ENCODE data around the gene TICAM2. TPM values are rescaled to one million over a fixed set of nuclear protein-coding genes. Genes with fewer than 3 reads are reported as not detected.

Gene TICAM2
- total RNA-seq, 2 donors from 2014 or later: 0.66 to 0.91 TPM

- no peaks in the 10 kb centered on the region for H3K9me3 Mint-ChIP-seq
- no peak for DNase-seq (ENCODE audit: low spot score in 2 of 2)
- no peak overlapping the region for H3K27ac Mint-ChIP-seq
- ATAC-seq: no peak
- peaks cover 6 to 20% of the 10 kb centered on the region in 2 donors for H3K36me3 Mint-ChIP-seq
Observed at GRCh38 chr5:115623658-115624057, 21.4 kb upstream of the TICAM2 start.

- DNase-seq (ENCODE audit: low spot score in 2 of 2): no peak
- no peak for ATAC-seq
- peaks cover 6 to 28% of the 10 kb centered on the region in 2 donors for H3K36me3 Mint-ChIP-seq
- H3K27ac Mint-ChIP-seq: no peak overlapping the region
- no peaks in the 10 kb centered on the region for H3K9me3 Mint-ChIP-seq
Observed at GRCh38 chr5:115621365-115621900, 19.2 kb upstream of the TICAM2 start.

GRCh38 chr5:115616892-115617291, 14.6 kb upstream of the TICAM2 start:
- Mint-ChIP-seq H3K36me3 (peaks cover 6 to 33% of the 10 kb centered on the region in 2 donors), H3K27ac (no peak overlapping the region), H3K9me3 (no peaks in the 10 kb centered on the region)
- ATAC-seq: no peak
- no peak for DNase-seq (ENCODE audit: low spot score in 2 of 2)

- Mint-ChIP-seq H3K27ac (no peak overlapping the region), H3K36me3 (peaks cover 6 to 33% of the 10 kb centered on the region in 2 donors), H3K9me3 (no peaks in the 10 kb centered on the region)
- DNase-seq (ENCODE audit: low spot score in 2 of 2) (no peak), ATAC-seq (no peak)
Observed at GRCh38 chr5:115616472-115616871, 14.2 kb upstream of the TICAM2 start.

- no peak for ATAC-seq
- Mint-ChIP-seq H3K9me3 (no peaks in the 10 kb centered on the region), H3K36me3 (peaks cover 0 to 13% of the 10 kb centered on the region in 2 donors), H3K27ac (no peak overlapping the region)
- DNase-seq (ENCODE audit: low spot score in 2 of 2): no peak
Observed at GRCh38 chr5:115611873-115612272, 9.6 kb upstream of the TICAM2 start.

GRCh38 chr5:115607935-115608334, 5.7 kb upstream of the TICAM2 start:
- DNase-seq (ENCODE audit: low spot score in 2 of 2) (no peak), ATAC-seq (no peak)
- Mint-ChIP-seq H3K36me3 (peaks cover 4 to 15% of the 10 kb centered on the region in 2 donors), H3K9me3 (no peaks in the 10 kb centered on the region), H3K27ac (no peak overlapping the region)

GRCh38 chr5:115605436-115605835, 3.2 kb upstream of the TICAM2 start:
- DNase-seq (ENCODE audit: low spot score in 2 of 2) (no peak), ATAC-seq (no peak)
- Mint-ChIP-seq H3K36me3 (peaks cover 4 to 15% of the 10 kb centered on the region in 2 donors), H3K9me3 (no peaks in the 10 kb centered on the region), H3K27ac (no peak overlapping the region)

- DNase-seq (ENCODE audit: low spot score in 2 of 2): no peak
- ATAC-seq: no peak
- Mint-ChIP-seq H3K27ac (peak overlapping the region; percentile 33 to 53), H3K36me3 (peaks cover 4 to 15% of the 10 kb centered on the region in 2 donors), H3K9me3 (no peaks in the 10 kb centered on the region)
Observed at GRCh38 chr5:115602591-115603125, 379 bp upstream of the TICAM2 start.

GRCh38 chr5:115600766-115601165, 1.5 kb downstream of the TICAM2 start:
- Mint-ChIP-seq H3K27ac (no peak overlapping the region), H3K36me3 (peaks cover 4 to 14% of the 10 kb centered on the region in 2 donors), H3K9me3 (no peaks in the 10 kb centered on the region)
- DNase-seq (ENCODE audit: low spot score in 2 of 2) (no peak), ATAC-seq (peak in 1 of 2 donors; percentile 35)

- no peak for ATAC-seq
- DNase-seq (ENCODE audit: low spot score in 2 of 2): no peak
- no peak overlapping the region for H3K27ac Mint-ChIP-seq
- peaks cover 0 to 10% of the 10 kb centered on the region in 2 donors for H3K36me3 Mint-ChIP-seq
- no peaks in the 10 kb centered on the region for H3K9me3 Mint-ChIP-seq
Observed at GRCh38 chr5:115599924-115600323, 2.4 kb downstream of the TICAM2 start.

- Mint-ChIP-seq H3K9me3 (no peaks in the 10 kb centered on the region), H3K36me3 (peaks cover 0 to 10% of the 10 kb centered on the region in 2 donors), H3K27ac (no peak overlapping the region)
- no peak for DNase-seq (ENCODE audit: low spot score in 2 of 2)
- ATAC-seq: no peak
Observed at GRCh38 chr5:115599502-115599901, 2.8 kb downstream of the TICAM2 start.

- H3K9me3 Mint-ChIP-seq: no peaks in the 10 kb centered on the region
- ATAC-seq (no peak), DNase-seq (ENCODE audit: low spot score in 2 of 2) (no peak)
- H3K36me3 Mint-ChIP-seq: no peaks in the 10 kb centered on the region
- H3K27ac Mint-ChIP-seq: no peak overlapping the region
Observed at GRCh38 chr5:115594128-115595047, 7.9 kb downstream of the TICAM2 start.

- H3K36me3 Mint-ChIP-seq: no peaks in the 10 kb centered on the region
- no peaks in the 10 kb centered on the region for H3K9me3 Mint-ChIP-seq
- no peak overlapping the region for H3K27ac Mint-ChIP-seq
- DNase-seq (ENCODE audit: low spot score in 2 of 2): no peak
- ATAC-seq: no peak
Observed at GRCh38 chr5:115589043-115589442, 13.2 kb downstream of the TICAM2 start.

- Mint-ChIP-seq H3K9me3 (no peaks in the 10 kb centered on the region), H3K27ac (no peak overlapping the region), H3K36me3 (no peaks in the 10 kb centered on the region)
- no peak for ATAC-seq
- DNase-seq (ENCODE audit: low spot score in 2 of 2): no peak
Observed at GRCh38 chr5:115588640-115589039, 13.6 kb downstream of the TICAM2 start.

GRCh38 chr5:115586525-115587146, 15.6 kb downstream of the TICAM2 start:
- Mint-ChIP-seq H3K9me3 (no peaks in the 10 kb centered on the region), H3K36me3 (no peaks in the 10 kb centered on the region), H3K27ac (no peak overlapping the region)
- ATAC-seq (no peak), DNase-seq (ENCODE audit: low spot score in 2 of 2) (no peak)

- no peaks in the 10 kb centered on the region for H3K36me3 Mint-ChIP-seq
- no peak overlapping the region for H3K27ac Mint-ChIP-seq
- H3K9me3 Mint-ChIP-seq: no peaks in the 10 kb centered on the region
- no peak for ATAC-seq
- DNase-seq (ENCODE audit: low spot score in 2 of 2): no peak
Observed at GRCh38 chr5:115585265-115585664, 17.0 kb downstream of the TICAM2 start.

GRCh38 chr5:115584501-115584900, 17.8 kb downstream of the TICAM2 start:
- no peak for ATAC-seq
- H3K36me3 Mint-ChIP-seq: no peaks in the 10 kb centered on the region
- no peak overlapping the region for H3K27ac Mint-ChIP-seq
- H3K9me3 Mint-ChIP-seq: no peaks in the 10 kb centered on the region
- no peak for DNase-seq (ENCODE audit: low spot score in 2 of 2)
